GM06990 (cell line): ENCODE data around the gene CALY.
A peak's percentile ranks its signal among the peaks of the same experiment; 100 is the strongest.

Experiments used
- DNase-seq: peaks from one replicate; pipeline ENCODE4 v3.0.0-alpha.2; 2011; ENCODE audit not compliant: insufficient read length; ENCODE audit errors: extremely low read depth
- H3K27me3 ChIP-seq: replicated peaks from 2 replicates; pipeline ENCODE4 v1.6.0; 2011; ENCODE audit warnings: low read length; ENCODE audit not compliant: control insufficient read depth, insufficient read depth
- H3K36me3 ChIP-seq: 2 replicates; pipeline ENCODE4 v1.5.1; 2011; ENCODE audit warnings: low read length; ENCODE audit not compliant: control insufficient read depth, insufficient read depth
- H3K4me3 ChIP-seq: replicated peaks from 2 replicates; pipeline ENCODE4 v1.5.1; 2011; ENCODE audit warnings: low read depth, mild to moderate bottlenecking, control low read depth, low read length
- CTCF ChIP-seq: IDR thresholded peaks from 2 replicates; pipeline ENCODE4 v1.5.1; 2011; ENCODE audit warnings: low read length, control low read depth, mild to moderate bottlenecking, inconsistent platforms; ENCODE audit not compliant: insufficient read depth, poor library complexity, severe bottlenecking

CALY gene

GRCh38 chr10:133338080-133339071, 1.7 kb upstream of the CALY start:
- no peak for DNase-seq
- no peaks in the 10 kb centered on the region for H3K27me3 ChIP-seq
- H3K36me3 ChIP-seq, result no peaks in the 10 kb centered on the region
- TF ChIP-seq CTCF, result no peak
- no peak overlapping the region for H3K4me3 ChIP-seq

GRCh38 chr10:133337370-133337725, 652 bp upstream of the CALY start:
- DNase-seq, result no peak
- TF ChIP-seq CTCF, result no peak
- H3K36me3 ChIP-seq, result no peaks in the 10 kb centered on the region
- no peaks in the 10 kb centered on the region for H3K27me3 ChIP-seq
- H3K4me3 ChIP-seq, result no peak overlapping the region

GRCh38 chr10:133336118-133336576, 549 bp downstream of the CALY start:
- H3K36me3 ChIP-seq, result no peaks in the 10 kb centered on the region
- H3K27me3 ChIP-seq, result no peaks in the 10 kb centered on the region
- TF ChIP-seq CTCF, result no peak
- no peak for DNase-seq
- no peak overlapping the region for H3K4me3 ChIP-seq

GRCh38 chr10:133335246-133336117, 1.2 kb downstream of the CALY start:
- TF ChIP-seq CTCF, result no peak
- no peaks in the 10 kb centered on the region for H3K27me3 ChIP-seq
- no peaks in the 10 kb centered on the region for H3K36me3 ChIP-seq
- peak overlapping the region; percentile 18; the same call in 1 of the 2 replicates for H3K4me3 ChIP-seq
- DNase-seq, result no peak

- no peaks in the 10 kb centered on the region for H3K36me3 ChIP-seq
- no peak overlapping the region for H3K4me3 ChIP-seq
- H3K27me3 ChIP-seq, result no peaks in the 10 kb centered on the region
- no peak for DNase-seq
- TF ChIP-seq CTCF, result no peak
These were observed 2.0 kb downstream of the CALY start for GRCh38 chr10:133334503-133335245.
